H1 (cell line): ENCODE data around the gene MGMT. TPM values are rescaled to one million over a fixed set of nuclear protein-coding genes. Genes with fewer than 3 reads are reported as not detected.

ENCODE experiments used
- CTCF ChIA-PET: fragments of 300-600 bp; sonication (Branson Sonifier 250); formaldehyde crosslinking; loops from one replicate; lab custom pipeline; 2021; ENCODE audit not compliant: partially characterized antibody; lab: Charles Lee
- POLR2A ChIA-PET: fragments of 300-600 bp; sonication (Branson Sonifier 250); formaldehyde crosslinking; loops from one replicate; lab custom pipeline; 2021; ENCODE audit warnings: inconsistent platforms; ENCODE audit not compliant: partially characterized antibody; lab: Charles Lee
- DNase-seq, 2 experiments: peaks; one replicate each; pipeline versions ENCODE4 v3.0.0 to v3.0.0-alpha.2; 2010 to 2022; ENCODE audit warnings: low spot score in 2 of 2, low read depth in 1 of 2, mixed read lengths in 1 of 2
- FAIRE-seq: peaks from 2 replicates; lab custom pipeline; 2011; peaks lifted over from hg19 to GRCh38; lab: Jason Lieb, UNC
- H2AFZ ChIP-seq: 2 replicates; pipeline ENCODE4 v1.8.1; 2012; ENCODE audit warnings: low read length, inconsistent platforms
- H2AK5ac ChIP-seq: 2 replicates; pipeline ENCODE4 v1.6.1; 2013; ENCODE audit warnings: low read depth, low read length
- H2BK120ac ChIP-seq: replicated peaks from 2 replicates; pipeline ENCODE3; 2013; ENCODE audit warnings: low read depth, low read length, inconsistent platforms
- H2BK12ac ChIP-seq: 2 replicates; pipeline ENCODE4 v1.6.1; 2013; ENCODE audit warnings: low read depth, low read length
- H2BK15ac ChIP-seq: 2 replicates; pipeline ENCODE4 v1.6.1; 2013; ENCODE audit warnings: low read length
- H2BK20ac ChIP-seq: 2 replicates; pipeline ENCODE4 v1.6.1; 2013; ENCODE audit warnings: low read length
- H2BK5ac ChIP-seq: 2 replicates; pipeline ENCODE4 v1.6.1; 2013; ENCODE audit warnings: low read depth, low read length
- H3K14ac ChIP-seq: 2 replicates; pipeline ENCODE4 v1.6.1; 2013; ENCODE audit warnings: inconsistent platforms; ENCODE audit not compliant: insufficient read length
- H3K18ac ChIP-seq: 2 replicates; pipeline ENCODE4 v1.6.1; 2013; ENCODE audit warnings: low read length; ENCODE audit errors: extremely low read depth
- H3K23ac ChIP-seq: 2 replicates; pipeline ENCODE4 v1.6.1; 2013; ENCODE audit warnings: inconsistent platforms; ENCODE audit not compliant: insufficient read length
- H3K23me2 ChIP-seq: 2 replicates; pipeline ENCODE4 v1.6.1; 2013; ENCODE audit warnings: low read depth, low read length
- H3K27ac ChIP-seq: 2 replicates; pipeline ENCODE4 v1.6.1; 2011; ENCODE audit warnings: low read depth, low read length, inconsistent platforms
- H3K27me3 ChIP-seq, 4 experiments: replicated peaks in 1 of 4; 1 replicate in 1 of 4; 2 replicates in 3 of 4; pipeline versions ENCODE4 v1.6.1 to v1.8.1; 2011 to 2013; ENCODE audit warnings: low read length in 3 of 4, mild to moderate bottlenecking in 3 of 4, inconsistent platforms in 2 of 4, mixed read lengths in 2 of 4, moderate library complexity in 1 of 4; ENCODE audit not compliant: control insufficient read depth in 3 of 4, insufficient read depth in 3 of 4; ENCODE audit errors: extremely low read depth in 1 of 4
- H3K36me3 ChIP-seq, 4 experiments: 2 replicates each; pipeline versions ENCODE4 v1.6.1 to v1.8.1; 2011 to 2013; ENCODE audit warnings: mild to moderate bottlenecking in 4 of 4, low read length in 3 of 4, moderate library complexity in 2 of 4, control low read depth in 1 of 4, inconsistent platforms in 1 of 4; ENCODE audit not compliant: insufficient read depth in 4 of 4, control insufficient read depth in 2 of 4
- H3K4ac ChIP-seq: replicated peaks from 2 replicates; pipeline ENCODE3; 2013; ENCODE audit warnings: low read length, low read depth, mixed read lengths, inconsistent platforms; ENCODE audit not compliant: insufficient read length
- H3K4me1 ChIP-seq, 4 experiments: replicated peaks in 1 of 4; 1 replicate in 1 of 4; 2 replicates in 3 of 4; pipeline versions ENCODE4 v1.6.1 to v1.8.1; 2011 to 2013; ENCODE audit warnings: low read length in 3 of 4, inconsistent platforms in 2 of 4, mixed read lengths in 1 of 4; ENCODE audit not compliant: insufficient read depth in 4 of 4, control insufficient read depth in 3 of 4
- H3K4me2 ChIP-seq, 2 experiments: 2 replicates each; pipeline versions ENCODE4 v1.6.1 to v1.8.1; 2011 to 2013; ENCODE audit warnings: low read depth in 2 of 2, low read length in 2 of 2, control low read depth in 1 of 2, inconsistent platforms in 1 of 2, mild to moderate bottlenecking in 1 of 2; ENCODE audit not compliant: insufficient read depth in 1 of 2
- H3K4me3 ChIP-seq, 4 experiments: fragments of 200-600, 300-600 bp in 1 of 4; sonication (generic), shearing (Covaris generic), sonication (Bioruptor Twin) in 1 of 4; 2 replicates each; pipeline versions ENCODE4 v1.5.1 to v1.8.1; 2011 to 2016; ENCODE audit warnings: low read length in 4 of 4, low read depth in 3 of 4, control low read depth in 2 of 4, inconsistent platforms in 2 of 4, mild to moderate bottlenecking in 2 of 4, mixed read lengths in 1 of 4, moderate library complexity in 1 of 4; ENCODE audit not compliant: insufficient read depth in 2 of 4; ENCODE audit errors: extremely low read depth in 1 of 4
- H3K56ac ChIP-seq: replicated peaks from 2 replicates; pipeline ENCODE3; 2013; ENCODE audit warnings: low read depth, mild to moderate bottlenecking, mixed read lengths, low read length, inconsistent platforms; ENCODE audit not compliant: insufficient read length
- H3K79me1 ChIP-seq: 2 replicates; pipeline ENCODE4 v1.6.1; 2013; ENCODE audit warnings: low read depth, low read length, control low read depth
- H3K79me2 ChIP-seq, 2 experiments: 2 replicates each; pipeline versions ENCODE4 v1.6.1 to v1.8.1; 2012 to 2013; ENCODE audit warnings: low read length in 2 of 2, mild to moderate bottlenecking in 2 of 2, inconsistent platforms in 1 of 2; ENCODE audit not compliant: insufficient read depth in 2 of 2, control insufficient read depth in 1 of 2
- H3K9ac ChIP-seq, 4 experiments: replicated peaks in 1 of 4; 1 replicate in 1 of 4; 2 replicates in 3 of 4; pipeline versions ENCODE4 v1.6.1 to v1.8.1; 2011 to 2013; ENCODE audit warnings: low read depth in 3 of 4, low read length in 3 of 4, control low read depth in 2 of 4, mild to moderate bottlenecking in 2 of 4, moderate library complexity in 2 of 4, inconsistent platforms in 1 of 4; ENCODE audit errors: extremely low read depth in 1 of 4
- H3K9me3 ChIP-seq, 2 experiments: 2 replicates each; pipeline versions ENCODE4 v1.6.1 to v1.8.1; 2012 to 2013; ENCODE audit warnings: mild to moderate bottlenecking in 2 of 2, moderate library complexity in 2 of 2, control low read depth in 1 of 2, inconsistent platforms in 1 of 2, low read depth in 1 of 2, low read length in 1 of 2, mixed read lengths in 1 of 2; ENCODE audit not compliant: insufficient read depth in 2 of 2
- H4K20me1 ChIP-seq, 2 experiments: replicated peaks in 1 of 2; 2 replicates each; pipeline versions ENCODE3 to v1.8.1; 2011 to 2013; ENCODE audit warnings: inconsistent platforms in 2 of 2, low read length in 2 of 2, mild to moderate bottlenecking in 1 of 2; ENCODE audit not compliant: insufficient read depth in 2 of 2, control insufficient read depth in 1 of 2
- H4K5ac ChIP-seq: 2 replicates; pipeline ENCODE4 v1.6.1; 2013; ENCODE audit warnings: low read length, low read depth, mixed read lengths, inconsistent platforms; ENCODE audit not compliant: insufficient read length
- H4K8ac ChIP-seq: 2 replicates; pipeline ENCODE4 v1.8.0; 2013; ENCODE audit warnings: mild to moderate bottlenecking, moderate library complexity, low read length, inconsistent platforms; ENCODE audit not compliant: insufficient read depth; ENCODE audit errors: extremely low read depth
- H4K91ac ChIP-seq: replicated peaks from 2 replicates; pipeline ENCODE3; 2013; ENCODE audit warnings: low read length, mixed read lengths, inconsistent platforms; ENCODE audit not compliant: insufficient read length
- CHD1 ChIP-seq: IDR thresholded peaks from 2 replicates; pipeline ENCODE4 v1.6.1; 2012; ENCODE audit warnings: low read depth, low read length, improper control_type of control experiment
- CTCF ChIP-seq, 3 experiments: IDR thresholded peaks; 1 replicate in 2 of 3; 2 replicates in 1 of 3; pipeline versions ENCODE4 v1.5.1 to v1.6.1; 2011; ENCODE audit warnings: low read length in 3 of 3, mild to moderate bottlenecking in 3 of 3, inconsistent platforms in 2 of 3, low read depth in 1 of 3, moderate library complexity in 1 of 3; ENCODE audit not compliant: insufficient read depth in 1 of 3; ENCODE audit errors: control extremely low read depth in 1 of 3
- HDAC2 ChIP-seq, 2 experiments: fragments of 300-600 bp in 1 of 2; sonication (generic) in 1 of 2; IDR thresholded peaks; 2 replicates each; pipeline ENCODE4 v1.6.1; 2011 to 2012; ENCODE audit warnings: low read depth in 2 of 2, low read length in 2 of 2, mild to moderate bottlenecking in 2 of 2, moderate library complexity in 2 of 2, borderline replicate concordance in 1 of 2, inconsistent platforms in 1 of 2
- MAFK ChIP-seq: IDR thresholded peaks from 2 replicates; pipeline ENCODE4 v1.6.1; 2012; ENCODE audit warnings: low read depth, mild to moderate bottlenecking, improper control_type of control experiment, low read length
- POLR2AphosphoS5 ChIP-seq: IDR thresholded peaks from 2 replicates; pipeline ENCODE4 v1.6.1; 2011; ENCODE audit warnings: low read depth, low read length
- RAD21 ChIP-seq, 2 experiments: IDR thresholded peaks in 1 of 2; conservative IDR thresholded peaks in 1 of 2; 2 replicates each; pipeline ENCODE4 v1.6.1; 2011; ENCODE audit warnings: low read depth in 2 of 2, low read length in 2 of 2, improper control_type of control experiment in 1 of 2, inconsistent platforms in 1 of 2, mild to moderate bottlenecking in 1 of 2, moderate library complexity in 1 of 2
- RNF2 ChIP-seq: fragments of 200-900, 300-1000 bp; sonication (generic); IDR thresholded peaks from 2 replicates; pipeline ENCODE4 v1.7.1; 2016; ENCODE audit warnings: borderline replicate concordance, low read depth, mild to moderate bottlenecking, antibody characterized with exemption, low read length; ENCODE audit not compliant: poor library complexity, severe bottlenecking; ENCODE audit errors: missing control alignments
- SIN3A ChIP-seq, 2 experiments: IDR thresholded peaks in 1 of 2; conservative IDR thresholded peaks in 1 of 2; 2 replicates each; pipeline ENCODE4 v1.6.1; 2011 to 2012; ENCODE audit warnings: low read length in 2 of 2, improper control_type of control experiment in 1 of 2, low read depth in 1 of 2, mild to moderate bottlenecking in 1 of 2
- ZNF274 ChIP-seq: IDR thresholded peaks from 2 replicates; pipeline ENCODE4 v1.7.0; 2012; ENCODE audit warnings: low read length, borderline replicate concordance; ENCODE audit errors: extremely low read depth
- WGBS, 2 experiments: shearing (Covaris generic) in 1 of 2; methylation state at CpG; one replicate each; pipeline versions ENCODE4 v1.1.6 to v1.1.7; 2013 to 2015; ENCODE audit warnings: low lambda C conversion rate in 2 of 2, mixed read lengths in 2 of 2, inconsistent platforms in 1 of 2, low coverage in 1 of 2, missing lambda C conversion rate in 1 of 2; ENCODE audit not compliant: insufficient replicate concordance in 2 of 2, insufficient coverage in 1 of 2, insufficient read length in 1 of 2; ENCODE audit errors: extremely low coverage in 1 of 2, missing lambda C conversion rate in 1 of 2; 5-methylcytosine and 5-hydroxymethylcytosine counted together
- polyA plus RNA-seq, 7 experiments: library from polyadenylated mRNA; depleted of rRNA in 3 of 7; stranded (reverse) in 5 of 7; unstranded in 2 of 7; fragments of >200 nt in 5 of 7; fragments of 200-250 nt in 2 of 7; gene quantifications; 1 replicate in 5 of 7; 2 replicates in 1 of 7; 4 replicates in 1 of 7; pipeline versions ENCODE4 v1.2.1 to v1.2.3, GENCODE V29; 2011 to 2013; ENCODE audit warnings: missing spikeins in 2 of 7, mixed read lengths in 2 of 7
- total RNA-seq: library from RNA; stranded (reverse); fragmentation: NEBNext Ultra II Directional; extraction: Animal tissue kit (Norgen Biotek cat#: 25700); gene quantifications from 2 replicates; pipeline ENCODE4 v1.2.1, GENCODE V29; 2021

The MGMT gene
- total and polyA plus RNA-seq, 2 of the 8 experiments (the other 6 are each of a cell fraction or from before 2014, with no cell fraction given), result 9.9 to 10.7 TPM

- Histone ChIP-seq H3K9ac (no peak overlapping the region), H3K79me2 (no peaks in the 10 kb centered on the region), H3K18ac (no peak overlapping the region), H3K4me2 (no peak overlapping the region), H3K4me1 (peaks cover 0 to 3% (median under 1%) of the 10 kb centered on the region in 4 experiments; a peak in 2 of 7 replicates), H2BK20ac (no peak overlapping the region), H3K36me3 (no peaks in the 10 kb centered on the region), H3K79me1 (no peaks in the 10 kb centered on the region), H4K91ac (no peak overlapping the region), H3K9me3 (peaks cover 5 to 11% of the 10 kb centered on the region in 2 experiments), H3K56ac (no peak overlapping the region), H4K5ac (no peak overlapping the region), H3K14ac (no peak overlapping the region), H2BK120ac (no peak overlapping the region), H2BK12ac (no peak overlapping the region), H4K8ac (no peak overlapping the region), H2AK5ac (no peak overlapping the region), H3K23me2 (no peaks in the 10 kb centered on the region), H2AFZ (no peak overlapping the region), H2BK15ac (no peak overlapping the region), H3K27me3 (no peaks in the 10 kb centered on the region), H3K4ac (no peak overlapping the region), H3K4me3 (no peak overlapping the region), H2BK5ac (no peak overlapping the region), H3K27ac (no peak overlapping the region), H3K23ac (no peak overlapping the region), H4K20me1 (no peaks in the 10 kb centered on the region)
- no peak for DNase-seq
- CTCF ChIA-PET, result interaction anchor here (0.6 to 1.0 kb wide), 3 partner anchors 12 to 478 kb away, joined by 3 to 5 read pairs (median 3); no protein-coding TSS in a partner anchor
- 94% methylated on average over 19 of the region's 19 CpGs; no CpG with 5 or more reads in 1 of the 2 experiments for WGBS, 2 experiments
- TF ChIP-seq HDAC2 (IDR thresholded peaks at IDR 0.05; ENCODE audit: borderline replicate concordance in 1 of 2, low read depth in 2 of 2, low read length in 2 of 2) (no peak), ZNF274 (no peak), CTCF (IDR thresholded peaks at IDR 0.05; ENCODE audit: control extremely low read depth in 1 of 3, insufficient read depth in 1 of 3, low read depth in 1 of 3, low read length in 3 of 3) (no peak), MAFK (no peak), RNF2 (no peak), RAD21 (IDR thresholded peaks at IDR 0.05 in 1 of 2, conservative IDR thresholded peaks at IDR 0.05 in 1 of 2; ENCODE audit: low read depth in 2 of 2, low read length in 2 of 2) (no peak), SIN3A (conservative IDR thresholded peaks at IDR 0.05 in 1 of 2, IDR thresholded peaks at IDR 0.05 in 1 of 2; ENCODE audit: low read depth in 1 of 2, low read length in 2 of 2) (no peak), POLR2AphosphoS5 (no peak), CHD1 (no peak)
- no peak for FAIRE-seq
- POLR2A ChIA-PET, result no interaction called here
Observed at GRCh38 chr10:129581827-129582411, 114.9 kb downstream of the MGMT start.
